Parathyroid adenoma (tissue), 2 donors: ENCODE data around the gene SLC23A1.

ENCODE experiments used
- H2AFZ ChIP-seq: fragments of 300-600 bp; sonication (generic); one replicate; pipeline ENCODE4 v1.7.0; 2017; ENCODE audit warnings: antibody characterized with exemption, mild to moderate bottlenecking
- H3K27ac ChIP-seq: fragments of 300-600 bp; sonication (generic); one replicate; pipeline ENCODE4 v1.7.0; 2017
- H3K27me3 ChIP-seq: fragments of 300-600 bp; sonication (generic); one replicate; pipeline ENCODE4 v1.7.0; 2017; ENCODE audit warnings: low read length; ENCODE audit not compliant: control insufficient read depth, insufficient read depth
- H3K36me3 ChIP-seq: fragments of 300-600 bp; sonication (generic); one replicate; pipeline ENCODE4 v1.7.0; 2017; ENCODE audit warnings: low read length; ENCODE audit not compliant: control insufficient read depth, insufficient read depth
- H3K4me1 ChIP-seq: fragments of 300-600 bp; sonication (generic); one replicate; pipeline ENCODE4 v1.7.0; 2017; ENCODE audit warnings: control low read depth
- H3K4me2 ChIP-seq: fragments of 300-600 bp; sonication (generic); one replicate; pipeline ENCODE4 v1.7.0; 2017; ENCODE audit warnings: low read length
- H3K4me3 ChIP-seq: fragments of 300-600 bp; sonication (generic); one replicate; pipeline ENCODE4 v1.7.0; 2017; ENCODE audit warnings: low read depth, low read length
- H3K79me2 ChIP-seq: fragments of 300-600 bp; sonication (generic); one replicate; pipeline ENCODE4 v1.7.0; 2017; ENCODE audit warnings: control low read depth
- H3K9ac ChIP-seq: fragments of 300-600 bp; sonication (generic); one replicate; pipeline ENCODE4 v1.7.0; 2017; ENCODE audit warnings: mild to moderate bottlenecking
- H3K9me3 ChIP-seq: fragments of 300-600 bp; sonication (generic); one replicate; pipeline ENCODE4 v1.7.0; 2017; ENCODE audit warnings: low read length; ENCODE audit not compliant: control insufficient read depth
- TF ChIP-seq, protein P1 (sequence below): fragments of 300-600 bp; sonication (generic); IDR thresholded peaks from one replicate; pipeline ENCODE4 v1.7.0; 2017; ENCODE audit warnings: antibody characterized with exemption, mild to moderate bottlenecking
- donor health status: primary hyperparathyroidism.

The SLC23A1 gene

DNA sequence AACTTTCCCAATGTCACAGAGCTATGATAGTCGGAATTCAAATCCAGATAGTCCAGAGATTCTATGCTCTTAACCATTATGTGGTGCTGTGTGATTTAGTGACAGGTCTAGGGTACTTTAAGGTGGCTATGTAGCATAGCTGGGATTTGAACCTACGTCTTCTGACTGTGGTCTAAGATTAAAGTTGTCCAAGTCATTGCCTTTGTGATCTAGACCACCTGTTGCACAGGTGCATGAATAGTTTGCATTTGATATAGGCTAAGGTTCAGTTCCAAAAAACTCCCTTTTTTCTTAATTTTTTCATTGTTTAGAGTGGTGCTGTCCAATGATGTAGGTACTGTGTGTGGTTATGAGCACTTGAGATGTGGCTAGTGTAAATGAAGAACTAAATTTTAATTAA lies 38.9 kb downstream of the SLC23A1 start:
- Histone ChIP-seq H3K9me3 (no peaks in the 10 kb centered on the region), H3K79me2 (peaks cover 53% of the 10 kb centered on the region), H2AFZ (no peak overlapping the region), H3K27ac (no peak overlapping the region), H3K4me3 (no peak overlapping the region), H3K27me3 (no peaks in the 10 kb centered on the region), H3K4me2 (no peak overlapping the region), H3K36me3 (no peaks in the 10 kb centered on the region), H3K4me1 (peaks cover 9% of the 10 kb centered on the region), H3K9ac (no peak overlapping the region)
- TF ChIP-seq, protein P1, sequence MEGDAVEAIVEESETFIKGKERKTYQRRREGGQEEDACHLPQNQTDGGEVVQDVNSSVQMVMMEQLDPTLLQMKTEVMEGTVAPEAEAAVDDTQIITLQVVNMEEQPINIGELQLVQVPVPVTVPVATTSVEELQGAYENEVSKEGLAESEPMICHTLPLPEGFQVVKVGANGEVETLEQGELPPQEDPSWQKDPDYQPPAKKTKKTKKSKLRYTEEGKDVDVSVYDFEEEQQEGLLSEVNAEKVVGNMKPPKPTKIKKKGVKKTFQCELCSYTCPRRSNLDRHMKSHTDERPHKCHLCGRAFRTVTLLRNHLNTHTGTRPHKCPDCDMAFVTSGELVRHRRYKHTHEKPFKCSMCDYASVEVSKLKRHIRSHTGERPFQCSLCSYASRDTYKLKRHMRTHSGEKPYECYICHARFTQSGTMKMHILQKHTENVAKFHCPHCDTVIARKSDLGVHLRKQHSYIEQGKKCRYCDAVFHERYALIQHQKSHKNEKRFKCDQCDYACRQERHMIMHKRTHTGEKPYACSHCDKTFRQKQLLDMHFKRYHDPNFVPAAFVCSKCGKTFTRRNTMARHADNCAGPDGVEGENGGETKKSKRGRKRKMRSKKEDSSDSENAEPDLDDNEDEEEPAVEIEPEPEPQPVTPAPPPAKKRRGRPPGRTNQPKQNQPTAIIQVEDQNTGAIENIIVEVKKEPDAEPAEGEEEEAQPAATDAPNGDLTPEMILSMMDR, result no peak

DNA sequence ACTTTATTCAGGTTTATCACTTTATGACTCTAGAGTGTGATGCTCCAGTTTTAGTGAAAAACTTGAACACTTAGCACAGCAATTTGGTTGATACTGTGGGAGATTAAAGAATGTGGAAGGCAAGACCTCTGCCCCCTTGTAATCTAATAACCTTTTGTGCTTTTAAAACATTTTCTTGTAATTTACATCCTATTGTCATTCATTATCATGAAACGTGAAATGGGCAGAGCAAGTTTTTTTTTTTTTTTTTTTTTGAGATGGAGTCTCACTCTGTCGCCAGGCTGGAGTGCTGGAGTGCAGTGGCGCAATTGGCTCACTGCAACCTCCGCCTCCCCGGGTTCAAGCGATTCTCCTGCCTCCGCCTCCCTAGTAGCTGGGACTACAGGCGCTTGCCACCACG lies 39.6 kb downstream of the SLC23A1 start:
- Histone ChIP-seq H3K27me3 (no peaks in the 10 kb centered on the region), H3K27ac (no peak overlapping the region), H3K36me3 (no peaks in the 10 kb centered on the region), H3K79me2 (peaks cover 46% of the 10 kb centered on the region), H3K4me1 (peaks cover 9% of the 10 kb centered on the region), H3K9me3 (no peaks in the 10 kb centered on the region), H2AFZ (no peak overlapping the region), H3K4me2 (peak overlapping the region; percentile 88), H3K9ac (no peak overlapping the region), H3K4me3 (peak overlapping the region; percentile 91)
- TF ChIP-seq, protein P1, result no peak

DNA sequence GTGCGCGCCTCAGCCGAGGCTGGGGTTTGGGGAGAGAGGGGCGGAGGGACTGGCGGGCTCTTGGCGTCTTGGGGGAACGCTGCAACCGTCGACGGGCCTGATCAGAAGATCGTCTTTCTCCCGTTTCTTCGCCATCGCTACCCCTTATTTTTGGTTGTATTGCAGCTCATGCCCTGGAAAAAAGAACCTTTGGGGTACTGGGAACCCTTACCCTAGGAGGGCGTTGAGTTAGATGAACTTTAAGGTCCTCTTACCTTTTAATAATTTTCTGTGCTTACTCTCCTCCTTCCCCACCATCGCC lies 40.7 kb downstream of the SLC23A1 start:
- TF ChIP-seq, protein P1, result no peak
- Histone ChIP-seq H3K36me3 (no peaks in the 10 kb centered on the region), H3K79me2 (peaks cover 41% of the 10 kb centered on the region), H3K27me3 (no peaks in the 10 kb centered on the region), H3K27ac (peak overlapping the region; percentile 98), H3K4me3 (peak overlapping the region; percentile 91), H3K9me3 (no peaks in the 10 kb centered on the region), H2AFZ (peak overlapping the region; percentile 91), H3K4me2 (peak overlapping the region; percentile 88), H3K4me1 (peaks cover 9% of the 10 kb centered on the region), H3K9ac (no peak overlapping the region)

DNA sequence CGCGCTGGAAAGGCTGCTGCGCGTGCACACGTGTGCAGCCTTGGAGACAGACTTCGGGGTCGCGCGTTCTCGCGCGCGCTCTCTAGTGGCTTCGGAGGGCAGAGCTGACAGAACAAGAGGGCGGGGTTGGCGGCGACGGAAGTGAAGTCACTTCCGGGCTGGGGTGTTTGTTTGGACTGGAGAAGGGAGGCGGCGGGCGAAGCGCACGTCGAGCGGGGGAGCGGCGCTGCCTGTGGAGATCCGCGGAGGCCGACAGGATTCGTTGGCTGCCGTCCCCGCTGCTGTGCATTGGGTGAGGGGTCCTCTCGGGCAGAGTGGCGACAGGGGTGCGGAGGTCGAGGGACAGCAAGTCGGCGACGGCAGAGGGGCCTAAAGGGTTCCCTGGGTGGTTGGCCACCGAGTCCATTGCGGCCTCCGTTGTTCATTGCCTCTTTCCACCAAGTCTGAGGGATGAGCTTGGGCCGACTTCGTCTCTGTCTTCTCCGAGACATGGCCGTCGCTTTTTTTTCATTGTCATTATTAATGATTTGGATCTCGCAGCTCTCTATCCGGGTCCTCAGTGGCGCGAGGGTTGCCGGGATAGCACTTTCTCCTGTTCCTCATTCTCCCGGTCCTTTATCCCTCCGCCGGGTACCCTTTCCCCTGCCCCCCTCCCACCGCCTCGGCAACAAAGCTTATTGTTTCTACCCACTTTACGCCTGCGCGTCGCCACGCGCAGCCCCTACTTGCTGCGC lies 41.2 kb downstream of the SLC23A1 start, which contains the start of gene PAIP2:
Gene PAIP2 (plus strand): TSS at position 166 of the 734 bp plus-strand sequence. CDS start 21,931 bp downstream, outside the sequence.
- Histone ChIP-seq H3K36me3 (no peaks in the 10 kb centered on the region), H3K27me3 (no peaks in the 10 kb centered on the region), H3K9me3 (no peaks in the 10 kb centered on the region), H3K4me1 (peaks cover 9% of the 10 kb centered on the region), H3K79me2 (peaks cover 37% of the 10 kb centered on the region), H3K4me3 (peak within 1 kb of the TSS; percentile 91), H3K4me2 (peak within 1 kb of the TSS; percentile 88), H2AFZ (peak within 1 kb of the TSS; percentile 91), H3K27ac (peak within 1 kb of the TSS; percentile 98), H3K9ac (peak within 1 kb of the TSS; percentile 88)
- TF ChIP-seq, protein P1, result peak; percentile 90

DNA sequence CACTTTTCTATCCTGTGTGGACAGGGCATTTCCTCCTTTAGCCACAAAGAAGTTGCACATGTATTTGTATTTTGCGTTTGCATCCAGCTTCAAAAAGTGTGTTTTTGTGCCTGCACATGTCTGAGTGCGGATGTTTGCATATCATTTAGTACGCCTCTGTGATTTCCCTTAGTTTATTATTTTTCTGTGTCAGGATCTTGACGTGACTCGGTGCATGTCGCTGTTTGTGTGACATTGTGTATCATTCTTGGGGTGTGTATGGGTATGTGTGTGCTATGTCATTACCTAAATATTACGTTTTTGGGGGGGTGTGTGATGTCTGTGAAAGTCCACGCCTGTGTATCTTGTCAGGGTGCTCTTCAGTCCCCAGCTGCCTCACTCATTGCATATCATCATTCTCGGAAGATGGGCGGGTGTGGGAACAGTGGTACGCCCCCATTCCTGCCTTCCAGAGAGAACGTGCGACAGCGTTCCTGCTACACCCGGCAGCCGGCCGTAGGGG lies 41.9 kb downstream of the SLC23A1 start:
- no peak overlapping the region for H3K9ac ChIP-seq
- H3K4me1 ChIP-seq, result peaks cover 9% of the 10 kb centered on the region
- no peaks in the 10 kb centered on the region for H3K27me3 ChIP-seq
- peak overlapping the region; percentile 91 for H3K4me3 ChIP-seq
- peaks cover 31% of the 10 kb centered on the region for H3K79me2 ChIP-seq
- TF ChIP-seq, protein P1, result no peak
- no peaks in the 10 kb centered on the region for H3K36me3 ChIP-seq
- H3K4me2 ChIP-seq, result peak overlapping the region; percentile 88
- H2AFZ ChIP-seq, result peak overlapping the region; percentile 91
- no peaks in the 10 kb centered on the region for H3K9me3 ChIP-seq
- H3K27ac ChIP-seq, result peak overlapping the region; percentile 98
